Pons (tissue), 1 donor: ENCODE results near the gene COG5.
"Not testable (repeated sequence)": the region's sequence is repeated elsewhere in the genome, so short reads cannot be mapped to it uniquely, and the experiment has no call there.

Experiments
- DNase-seq: peaks from one replicate; pipeline ENCODE4 v3.0.0-alpha.2; 2016; ENCODE audit warnings: low spot score

The COG5 gene

DNA sequence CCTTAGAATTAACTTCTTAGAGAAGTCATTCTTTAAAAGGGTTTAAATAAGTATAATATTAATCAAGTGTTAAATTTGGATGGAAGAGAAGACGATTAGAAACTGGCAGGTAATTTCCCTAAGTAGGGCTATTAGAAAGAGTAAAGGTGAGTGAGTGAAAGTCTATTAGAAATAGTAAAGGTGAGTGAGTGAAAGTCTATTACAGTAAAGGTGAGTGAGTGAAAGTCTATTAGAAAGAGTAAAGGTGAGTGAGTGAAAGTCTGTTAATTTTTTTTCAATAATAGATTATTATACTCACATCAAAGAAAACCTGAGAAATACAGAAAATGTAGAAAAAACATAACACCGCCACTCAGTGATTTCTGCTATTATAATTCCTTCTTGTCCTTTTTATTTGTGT, 405.7 kb downstream of the COG5 start:
- DNase-seq = no peak

DNA sequence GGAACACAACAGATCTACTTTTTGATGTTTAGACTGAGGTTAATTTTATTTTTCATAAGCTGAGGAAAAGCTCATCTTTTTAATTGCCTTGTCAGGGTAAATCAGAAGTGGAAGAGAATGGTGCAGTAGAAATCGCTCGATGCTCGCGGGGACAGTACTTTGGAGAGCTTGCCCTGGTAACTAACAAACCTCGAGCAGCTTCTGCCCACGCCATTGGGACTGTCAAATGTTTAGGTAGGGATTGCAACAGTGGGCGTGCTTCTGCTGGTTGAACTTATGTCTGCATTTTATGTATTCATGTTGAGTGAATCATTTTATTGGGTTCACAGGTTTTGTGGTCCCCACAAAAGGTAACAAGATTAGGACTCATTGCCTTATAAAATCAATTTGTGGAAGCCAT, 406.6 kb downstream of the COG5 start:
- no peak for DNase-seq

DNA sequence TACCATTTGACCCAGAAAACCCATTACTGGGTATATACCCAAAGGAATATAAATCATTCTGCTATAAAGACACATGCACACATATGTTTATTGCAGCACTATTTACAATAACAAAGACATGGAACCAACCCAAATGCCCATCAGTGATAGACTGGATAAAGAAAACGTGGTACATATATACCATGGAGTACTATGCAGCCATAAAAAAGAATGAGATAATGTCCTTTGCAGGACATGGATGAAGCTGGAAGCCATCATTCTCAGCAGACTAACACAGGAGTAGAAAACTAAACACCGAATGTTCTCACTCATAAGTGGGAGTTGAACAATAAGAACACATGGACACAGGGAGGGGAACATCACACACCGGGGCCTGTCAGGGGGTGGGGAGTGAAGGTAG, 408.0 kb downstream of the COG5 start:
- DNase-seq = not testable (repeated sequence)

DNA sequence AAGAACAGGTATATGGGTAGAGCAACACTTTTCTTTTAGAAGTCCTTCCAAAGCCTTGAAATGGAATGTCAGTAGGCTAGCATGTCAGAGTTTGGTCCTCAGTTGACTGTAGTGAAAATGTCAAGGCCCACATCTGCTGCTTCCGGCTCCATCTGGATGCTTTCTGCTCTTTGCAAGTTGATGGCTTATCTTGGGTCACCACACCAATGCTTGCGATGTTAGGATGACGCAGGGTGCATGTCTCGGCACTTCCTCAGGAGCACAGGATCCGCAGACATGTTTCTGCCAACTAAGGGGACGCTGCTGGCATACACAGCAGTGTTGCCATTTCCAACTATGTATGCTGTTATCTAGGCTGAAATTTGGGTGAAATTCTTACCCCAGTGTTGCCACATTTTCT, 408.9 kb downstream of the COG5 start:
- DNase-seq = no peak

DNA sequence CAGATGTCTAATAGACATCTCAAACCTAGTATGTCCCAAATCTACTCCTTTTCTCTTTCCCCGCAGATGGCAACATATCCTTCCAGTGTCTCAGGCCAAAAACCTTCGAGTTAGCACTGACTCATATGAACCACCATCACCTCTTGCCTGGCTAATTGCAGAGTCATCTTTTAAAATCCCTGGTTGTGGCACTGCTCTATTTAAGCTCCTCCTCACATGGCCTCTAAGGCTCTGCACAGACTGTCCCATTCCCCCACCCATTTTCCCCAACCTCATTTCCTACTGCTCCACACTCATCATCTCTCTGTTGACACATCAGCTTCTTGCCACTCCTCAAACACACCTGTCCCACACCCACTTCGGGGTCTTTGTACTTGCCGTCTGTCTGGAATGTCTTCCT, 411.7 kb downstream of the COG5 start:
- no peak for DNase-seq
